Right lobe of liver (tissue), 6 donors: ENCODE data around the gene HARS1. TPM values are rescaled to one million over a fixed set of nuclear protein-coding genes. Genes with fewer than 3 reads are reported as not detected.

Experiments used
- ATAC-seq, 4 donors: fragments of 200-7000 bp; cut with Tn5 transposase; one replicate each; pipeline ENCODE4 v1.9.1; 2020; ENCODE audit warnings: mild to moderate bottlenecking in 4 of 4, moderate library complexity in 4 of 4
- DNase-seq, 3 donors: peaks; one replicate each; pipeline ENCODE4 v3.0.0-alpha.2; 2020
- H3K27ac ChIP-seq, 3 donors: fragments of 200-600 bp; one replicate each; pipeline ENCODE4 v1.8.0; 2022
- H3K27me3 ChIP-seq, 2 donors: fragments of 200-600 bp; one replicate each; pipeline ENCODE4 v1.8.0; 2022
- H3K36me3 ChIP-seq, 4 donors: fragments of 200-600 bp; sonication (generic) in 1 of 4; one replicate each; pipeline versions ENCODE4 v1.5.1 to v1.8.0; 2017 to 2022; ENCODE audit warnings: control low read depth in 1 of 4
- H3K4me1 ChIP-seq, 4 donors: fragments of 200-600 bp; sonication (generic) in 1 of 4; one replicate each; pipeline versions ENCODE4 v1.5.1 to v1.8.0; 2017 to 2022; ENCODE audit warnings: control low read depth in 1 of 4
- H3K4me3 ChIP-seq, 3 donors: fragments of 200-600 bp; one replicate each; pipeline ENCODE4 v1.8.0; 2022
- H3K9me3 ChIP-seq, 4 donors: fragments of 200-600 bp; sonication (generic) in 1 of 4; one replicate each; pipeline versions ENCODE4 v1.5.1 to v1.8.0; 2017 to 2022; ENCODE audit warnings: control low read depth in 1 of 4
- CTCF ChIP-seq, 4 donors: fragments of 200-600 bp in 3 of 4; fragments of 450-650 bp in 1 of 4; IDR thresholded peaks; one replicate each; pipeline versions ENCODE4 v1.5.1 to v1.8.0; 2016 to 2022; ENCODE audit warnings: antibody characterized with exemption in 4 of 4, mild to moderate bottlenecking in 2 of 4
- POLR2A ChIP-seq: fragments of 450-650 bp; IDR thresholded peaks from one replicate; pipeline ENCODE4 v1.6.1; 2017; ENCODE audit warnings: antibody characterized with exemption, mild to moderate bottlenecking
- WGBS: methylation state at CpG from one replicate; pipeline ENCODE4 v1.1.6; 2018; ENCODE audit warnings: low coverage, low lambda C conversion rate; ENCODE audit not compliant: insufficient coverage; ENCODE audit errors: missing lambda C conversion rate; 5-methylcytosine and 5-hydroxymethylcytosine counted together
- intact Hi-C, 2 donors: fragments of 100-400 bp; cut with DNase I; formaldehyde crosslinking; loops; one replicate each; pipeline versions ENCODE4 v1.11.2 to v1.14.1; 2022
- total RNA-seq, 6 experiments: library from RNA; depleted of rRNA in 2 of 6; stranded (reverse); fragments of >200 nt in 2 of 6; fragmentation: NEBNext Ultra II Directional in 3 of 6; extraction: Animal tissue kit (Norgen Biotek cat#: 25700) in 3 of 6; gene quantifications; one replicate each; pipeline versions ENCODE4 v1.1.0 to v1.2.4, GENCODE V29; 2016 to 2023
- donor health status: DM: no; HTN: yes; CAD: no.
- donor health status: DM: no; HTN: no; CAD: no.
- donor health status: DM: no; HTN: no; CAD: no.
- donor health status: DM: no; HTN: yes; CAD: no.
- donor health status: DM: no; HTN: yes; CAD: no.

The HARS1 gene
- total RNA-seq, 6 experiments from 2014 or later: 22.8 to 46.6 (median 37.0) TPM

DNA sequence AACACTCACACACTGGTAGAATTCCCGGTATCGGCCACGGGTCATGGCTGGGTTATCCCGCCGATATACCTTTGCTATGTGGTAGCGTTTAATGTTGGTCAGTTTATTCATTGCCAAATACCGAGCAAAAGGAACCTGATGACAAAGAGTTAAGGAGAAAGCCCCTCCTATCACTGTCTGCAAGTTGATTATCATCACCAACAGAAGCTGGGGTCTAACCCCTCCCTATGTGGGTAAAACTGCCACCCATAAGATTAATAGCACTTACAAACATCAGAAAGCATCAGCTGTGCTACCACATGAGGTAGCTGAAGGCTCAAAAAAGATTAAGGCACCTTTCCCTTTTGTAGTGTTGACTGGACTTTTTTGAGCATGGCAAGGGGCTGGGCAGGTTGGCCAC lies 12.2 kb downstream of the HARS1 start:
- H3K27ac ChIP-seq: no peak overlapping the region
- H3K27me3 ChIP-seq: no peaks in the 10 kb centered on the region
- intact Hi-C loops: no loop called here
- ATAC-seq (no peak), DNase-seq (no peak)
- no peaks in the 10 kb centered on the region for H3K4me1 ChIP-seq
- H3K9me3 ChIP-seq: no peaks in the 10 kb centered on the region
- 100% methylated on average over 6 of the region's 7 CpGs for WGBS
- H3K36me3 ChIP-seq: peaks cover 0 to 81% (median 14%) of the 10 kb centered on the region in 4 donors
- TF ChIP-seq CTCF (IDR thresholded peaks at IDR 0.05) (no peak), POLR2A (no peak)
- H3K4me3 ChIP-seq: no peak overlapping the region

- WGBS: 100% methylated on average over 2 of the region's 3 CpGs
- ATAC-seq: no peak
- TF ChIP-seq CTCF (IDR thresholded peaks at IDR 0.05): no peak
- TF ChIP-seq POLR2A: no peak
- no peaks in the 10 kb centered on the region for H3K27me3 ChIP-seq
- DNase-seq: no peak
- peaks cover 0 to 73% (median 14%) of the 10 kb centered on the region in 4 donors for H3K36me3 ChIP-seq
- no peaks in the 10 kb centered on the region for H3K4me1 ChIP-seq
- no peak overlapping the region for H3K4me3 ChIP-seq
- H3K27ac ChIP-seq: no peak overlapping the region
- no peaks in the 10 kb centered on the region for H3K9me3 ChIP-seq
- intact Hi-C loops: no loop called here
These were observed 13.2 kb downstream of the HARS1 start for GRCh38 chr5:140677947-140678346.

GRCh38 chr5:140674629-140675028 lies 16.5 kb downstream of the HARS1 start:
- no peak overlapping the region for H3K4me3 ChIP-seq
- H3K27me3 ChIP-seq: no peaks in the 10 kb centered on the region
- WGBS: 100% methylated on average over 1 of the region's 4 CpGs
- H3K9me3 ChIP-seq: no peaks in the 10 kb centered on the region
- ATAC-seq (no peak), DNase-seq (no peak)
- intact Hi-C loops: no loop called here
- no peaks in the 10 kb centered on the region for H3K4me1 ChIP-seq
- TF ChIP-seq CTCF (IDR thresholded peaks at IDR 0.05) (no peak), POLR2A (no peak)
- peaks cover 0 to 57% (median 10%) of the 10 kb centered on the region in 4 donors for H3K36me3 ChIP-seq
- H3K27ac ChIP-seq: no peak overlapping the region

GRCh38 chr5:140674211-140674610 lies 17.0 kb downstream of the HARS1 start:
- H3K4me1 ChIP-seq: no peaks in the 10 kb centered on the region
- H3K27ac ChIP-seq: no peak overlapping the region
- WGBS: 63% methylated on average over 1 of the region's 2 CpGs
- ATAC-seq (no peak), DNase-seq (no peak)
- no peaks in the 10 kb centered on the region for H3K9me3 ChIP-seq
- intact Hi-C loops: no loop called here
- no peak overlapping the region for H3K4me3 ChIP-seq
- TF ChIP-seq CTCF (IDR thresholded peaks at IDR 0.05) (no peak), POLR2A (no peak)
- H3K36me3 ChIP-seq: peaks cover 0 to 57% (median 14%) of the 10 kb centered on the region in 4 donors
- no peaks in the 10 kb centered on the region for H3K27me3 ChIP-seq
